Gastrocnemius medialis (tissue), 4 donors: Measurements from ENCODE around the gene OMP.

Experiments used
- POLR2A ChIP-seq, 2 donors: fragments of 450-650 bp; IDR thresholded peaks; one replicate each; pipeline ENCODE4 v1.6.1; 2017; ENCODE audit warnings: antibody characterized with exemption in 2 of 2, mild to moderate bottlenecking in 2 of 2, moderate library complexity in 2 of 2
- TF ChIP-seq, protein P1 (sequence below), 5 experiments: fragments of 450-650 bp in 3 of 5; fragments of 200-600 bp in 2 of 5; sonication (generic) in 2 of 5; IDR thresholded peaks in 4 of 5; conservative IDR thresholded peaks in 1 of 5; 1 replicate in 4 of 5; 2 replicates in 1 of 5; pipeline ENCODE4 v1.5.1; 2016 to 2019; ENCODE audit warnings: antibody characterized with exemption in 5 of 5, mild to moderate bottlenecking in 3 of 5, moderate library complexity in 3 of 5

DNA sequence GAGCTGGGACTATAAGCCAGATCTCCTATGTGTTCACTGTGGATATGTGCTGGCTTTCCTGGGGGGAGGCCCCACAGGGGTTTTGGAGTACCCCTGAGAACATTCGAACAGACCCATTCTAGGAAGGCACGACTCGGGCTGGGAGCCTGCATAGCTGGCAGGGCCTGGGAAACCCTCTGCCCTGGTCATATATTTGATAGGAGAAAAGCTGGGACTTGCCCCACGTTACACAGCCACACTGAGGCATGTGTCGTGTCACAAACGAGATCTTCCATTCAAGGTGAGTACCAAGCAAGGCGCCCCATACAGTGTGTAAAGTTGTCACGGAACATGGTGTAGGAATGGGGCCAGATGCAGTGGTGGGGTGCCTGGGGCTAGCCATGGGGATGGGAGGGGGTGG, 36.6 kb downstream of the OMP start:
- TF ChIP-seq, protein P1, sequence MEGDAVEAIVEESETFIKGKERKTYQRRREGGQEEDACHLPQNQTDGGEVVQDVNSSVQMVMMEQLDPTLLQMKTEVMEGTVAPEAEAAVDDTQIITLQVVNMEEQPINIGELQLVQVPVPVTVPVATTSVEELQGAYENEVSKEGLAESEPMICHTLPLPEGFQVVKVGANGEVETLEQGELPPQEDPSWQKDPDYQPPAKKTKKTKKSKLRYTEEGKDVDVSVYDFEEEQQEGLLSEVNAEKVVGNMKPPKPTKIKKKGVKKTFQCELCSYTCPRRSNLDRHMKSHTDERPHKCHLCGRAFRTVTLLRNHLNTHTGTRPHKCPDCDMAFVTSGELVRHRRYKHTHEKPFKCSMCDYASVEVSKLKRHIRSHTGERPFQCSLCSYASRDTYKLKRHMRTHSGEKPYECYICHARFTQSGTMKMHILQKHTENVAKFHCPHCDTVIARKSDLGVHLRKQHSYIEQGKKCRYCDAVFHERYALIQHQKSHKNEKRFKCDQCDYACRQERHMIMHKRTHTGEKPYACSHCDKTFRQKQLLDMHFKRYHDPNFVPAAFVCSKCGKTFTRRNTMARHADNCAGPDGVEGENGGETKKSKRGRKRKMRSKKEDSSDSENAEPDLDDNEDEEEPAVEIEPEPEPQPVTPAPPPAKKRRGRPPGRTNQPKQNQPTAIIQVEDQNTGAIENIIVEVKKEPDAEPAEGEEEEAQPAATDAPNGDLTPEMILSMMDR (IDR thresholded peaks at IDR 0.05 in 4 of 5, conservative IDR thresholded peaks at IDR 0.05 in 1 of 5) = no peak
- no peak for TF ChIP-seq POLR2A (IDR thresholded peaks at IDR 0.05)
